Measurements from ENCODE around the gene ARHGAP28.

DNA sequence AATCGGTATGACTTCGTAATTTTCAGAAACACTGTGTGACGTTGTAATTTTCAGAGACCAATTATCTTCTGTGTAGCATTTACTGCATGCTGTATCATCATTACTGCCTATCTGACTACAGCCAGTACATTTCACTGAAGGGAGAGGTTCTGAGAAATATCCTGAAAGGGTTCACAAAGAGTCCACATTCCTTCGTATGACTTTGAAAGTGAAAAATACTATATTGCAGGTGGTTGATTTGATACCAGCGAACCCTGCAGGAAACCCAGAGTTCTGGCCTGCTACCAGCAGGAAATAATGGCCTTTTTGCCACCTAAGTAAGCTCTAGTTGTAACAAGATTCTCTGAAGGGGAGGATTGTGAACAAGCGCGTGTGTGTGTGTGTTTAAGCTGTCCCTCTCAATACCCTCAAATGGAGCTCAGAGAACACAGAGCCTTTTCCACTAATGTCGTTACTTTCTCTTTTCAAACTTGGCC, 155.5 kb downstream of the ARHGAP28 start:
- TF ChIP-seq TAF1 (IDR thresholded peaks at IDR 0.05; ENCODE audit: borderline replicate concordance, low read depth, low read length) = no peak
- TF ChIP-seq POLR2A (IDR thresholded peaks at IDR 0.05; ENCODE audit: low read depth, low read length) = no peak
- no peak for TF ChIP-seq POLR2AphosphoS5 (IDR thresholded peaks at IDR 0.05; ENCODE audit: low read depth, low read length)

Measured in GM12892 (cell line).